ENCODE data around the gene IFT20.

DNA sequence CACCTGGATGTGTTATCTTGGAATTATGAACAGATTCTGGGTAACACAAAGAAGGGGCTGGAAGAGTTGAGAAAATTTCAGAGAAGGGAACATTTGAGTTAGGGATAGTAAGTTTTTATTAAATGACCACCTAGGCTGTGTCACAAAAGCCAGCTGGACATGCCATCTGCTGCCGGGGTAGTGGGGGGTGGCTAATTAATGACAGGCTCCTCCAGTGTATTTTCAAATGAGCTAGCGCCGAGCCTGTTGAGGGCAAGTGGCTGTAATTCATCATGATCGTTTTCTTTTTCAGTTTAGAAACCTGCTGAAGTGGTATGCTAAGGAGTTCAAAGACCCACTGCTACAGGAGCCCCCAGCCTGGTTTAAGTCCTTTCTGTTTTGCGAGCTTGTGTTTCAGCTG, 10.1 kb downstream of the IFT20 start:
- TF ChIP-seq, protein P1, sequence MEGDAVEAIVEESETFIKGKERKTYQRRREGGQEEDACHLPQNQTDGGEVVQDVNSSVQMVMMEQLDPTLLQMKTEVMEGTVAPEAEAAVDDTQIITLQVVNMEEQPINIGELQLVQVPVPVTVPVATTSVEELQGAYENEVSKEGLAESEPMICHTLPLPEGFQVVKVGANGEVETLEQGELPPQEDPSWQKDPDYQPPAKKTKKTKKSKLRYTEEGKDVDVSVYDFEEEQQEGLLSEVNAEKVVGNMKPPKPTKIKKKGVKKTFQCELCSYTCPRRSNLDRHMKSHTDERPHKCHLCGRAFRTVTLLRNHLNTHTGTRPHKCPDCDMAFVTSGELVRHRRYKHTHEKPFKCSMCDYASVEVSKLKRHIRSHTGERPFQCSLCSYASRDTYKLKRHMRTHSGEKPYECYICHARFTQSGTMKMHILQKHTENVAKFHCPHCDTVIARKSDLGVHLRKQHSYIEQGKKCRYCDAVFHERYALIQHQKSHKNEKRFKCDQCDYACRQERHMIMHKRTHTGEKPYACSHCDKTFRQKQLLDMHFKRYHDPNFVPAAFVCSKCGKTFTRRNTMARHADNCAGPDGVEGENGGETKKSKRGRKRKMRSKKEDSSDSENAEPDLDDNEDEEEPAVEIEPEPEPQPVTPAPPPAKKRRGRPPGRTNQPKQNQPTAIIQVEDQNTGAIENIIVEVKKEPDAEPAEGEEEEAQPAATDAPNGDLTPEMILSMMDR (IDR thresholded peaks at IDR 0.05), result no peak
- TF ChIP-seq POLR2AphosphoS5 (IDR thresholded peaks at IDR 0.05), result no peak
